ENCODE results near the gene TSPAN9. TPM values are rescaled to one million over a fixed set of nuclear protein-coding genes. Genes with fewer than 3 reads are reported as not detected.

TSPAN9 gene
- total RNA-seq, 1 donor from 2014 or later: 109 TPM

DNA sequence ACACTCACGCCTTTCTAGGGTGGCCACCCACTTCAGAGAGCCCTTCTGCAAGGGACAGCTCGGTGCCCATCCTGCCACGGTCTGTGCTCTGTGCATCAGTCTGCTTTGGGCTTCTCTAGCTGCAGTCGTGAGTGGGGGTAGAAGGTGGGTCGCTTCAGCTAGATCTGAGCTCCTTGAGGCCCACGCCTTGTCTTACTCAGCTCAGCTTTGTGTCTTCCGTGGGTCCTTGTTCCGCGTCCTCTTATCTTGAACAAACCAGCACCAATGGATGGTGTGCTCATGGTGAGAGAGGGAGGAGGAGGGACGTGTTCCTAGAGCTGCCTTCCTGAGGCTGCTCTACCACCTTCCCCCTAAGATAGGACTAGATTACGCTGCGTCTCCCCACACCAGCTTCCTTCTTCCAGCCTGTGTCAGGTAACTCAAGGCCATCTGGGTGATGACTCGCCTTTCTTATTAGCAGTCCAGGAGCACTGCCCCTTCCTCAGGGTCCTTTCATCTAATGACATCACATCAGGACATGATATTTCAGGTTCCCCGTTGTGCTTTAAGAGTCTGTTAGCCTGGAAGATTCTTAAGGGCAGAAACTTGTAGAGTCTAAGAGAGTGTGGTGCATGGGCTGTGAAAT is 118.8 kb downstream of the TSPAN9 start:
- no peak for DNase-seq (ENCODE audit: low spot score in 2 of 2)
- no peak overlapping the region for H3K4me3 ChIP-seq
- no peaks in the 10 kb centered on the region for H3K36me3 ChIP-seq
- intact Hi-C loops (cut with DNase I): no loop called here
- no peak overlapping the region for H3K27ac ChIP-seq
- no peaks in the 10 kb centered on the region for H3K27me3 ChIP-seq
- H3K4me1 ChIP-seq: peaks cover 0 to 4% of the 10 kb centered on the region in 2 donors
- TF ChIP-seq CTCF (IDR thresholded peaks at IDR 0.05): no peak
- no peaks in the 10 kb centered on the region for H3K9me3 ChIP-seq

GRCh38 chr12:3196488-3196887 is 119.3 kb downstream of the TSPAN9 start:
- H3K27ac ChIP-seq: no peak overlapping the region
- TF ChIP-seq CTCF (IDR thresholded peaks at IDR 0.05): no peak
- no peak for DNase-seq (ENCODE audit: low spot score in 2 of 2)
- H3K4me1 ChIP-seq: peaks cover 0 to 8% of the 10 kb centered on the region in 2 donors
- no peaks in the 10 kb centered on the region for H3K36me3 ChIP-seq
- no peaks in the 10 kb centered on the region for H3K9me3 ChIP-seq
- H3K4me3 ChIP-seq: no peak overlapping the region
- no peaks in the 10 kb centered on the region for H3K27me3 ChIP-seq
- intact Hi-C loops (cut with DNase I): no loop called here

DNA sequence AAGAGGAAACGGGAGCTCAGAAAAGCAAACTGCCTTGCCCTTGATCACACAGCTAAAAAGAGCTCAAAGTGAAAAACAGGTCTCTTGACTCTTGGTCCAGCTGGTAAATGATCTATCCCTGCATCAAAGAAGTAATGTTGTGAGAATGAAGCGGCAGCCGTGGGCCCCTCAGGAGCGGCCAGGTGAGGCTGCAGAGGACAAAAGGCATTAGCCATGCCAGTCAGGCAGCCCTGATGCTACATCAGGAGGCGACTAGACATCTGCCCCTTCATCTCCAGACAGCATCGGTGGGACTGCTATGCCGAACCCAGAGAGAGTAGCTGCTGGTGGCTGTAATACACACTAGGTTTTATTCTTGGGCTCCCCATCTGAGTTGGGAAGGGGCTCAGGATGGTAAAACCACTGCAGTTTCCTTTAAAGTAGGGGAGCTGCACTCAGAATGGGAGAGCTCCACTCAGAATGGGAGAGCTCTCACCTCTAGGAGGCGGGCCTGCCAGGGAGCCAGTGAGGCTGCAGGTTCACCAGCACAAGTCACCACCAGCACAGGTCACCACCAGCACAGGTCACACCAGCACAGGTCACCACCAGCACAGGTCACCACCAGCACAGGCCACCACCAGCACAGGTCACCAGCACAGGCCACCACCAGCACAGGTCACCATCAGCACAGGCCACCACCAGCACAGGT is 120.1 kb downstream of the TSPAN9 start:
- TF ChIP-seq CTCF (IDR thresholded peaks at IDR 0.05): no peak
- H3K4me1 ChIP-seq: peaks cover 4 to 15% of the 10 kb centered on the region in 2 donors

GRCh38 chr12:3199551-3200031 is 122.4 kb downstream of the TSPAN9 start:
- no peaks in the 10 kb centered on the region for H3K36me3 ChIP-seq
- H3K9me3 ChIP-seq: no peaks in the 10 kb centered on the region
- peaks cover 6 to 21% of the 10 kb centered on the region in 2 donors for H3K4me1 ChIP-seq
- peak overlapping the region; percentile 52 to 77 for H3K4me3 ChIP-seq
- DNase-seq (ENCODE audit: low spot score in 2 of 2): no peak
- TF ChIP-seq CTCF (IDR thresholded peaks at IDR 0.05): no peak
- intact Hi-C loops (cut with DNase I): no loop called here
- H3K27me3 ChIP-seq: no peaks in the 10 kb centered on the region
- H3K27ac ChIP-seq: no peak overlapping the region

More for the DNA sequence above, 120.1 kb downstream of the TSPAN9 start:
- Histone ChIP-seq H3K9me3 (no peaks in the 10 kb centered on the region), H3K4me3 (no peak overlapping the region), H3K27me3 (no peaks in the 10 kb centered on the region), H3K36me3 (no peaks in the 10 kb centered on the region), H3K27ac (no peak overlapping the region)
- DNase-seq (ENCODE audit: low spot score in 2 of 2): no peak
- intact Hi-C loops (cut with DNase I): no loop called here

GRCh38 chr12:3200032-3200617 is 122.9 kb downstream of the TSPAN9 start:
- Histone ChIP-seq H3K4me3 (peak overlapping the region; percentile 52 to 77), H3K9me3 (no peaks in the 10 kb centered on the region), H3K27ac (peak overlapping the region in 1 of 2 donors; percentile 52), H3K27me3 (no peaks in the 10 kb centered on the region), H3K36me3 (no peaks in the 10 kb centered on the region), H3K4me1 (peaks cover 6 to 26% of the 10 kb centered on the region in 2 donors)
- intact Hi-C loops (cut with DNase I): no loop called here
- DNase-seq (ENCODE audit: low spot score in 2 of 2): no peak
- no peak for TF ChIP-seq CTCF (IDR thresholded peaks at IDR 0.05)

All from ascending aorta (tissue), 2 donors.